Measurements from ENCODE around the gene EPN1. TPM values are rescaled to one million over a fixed set of nuclear protein-coding genes. Genes with fewer than 3 reads are reported as not detected.

The EPN1 gene
- total RNA-seq, 1 donor from 2014 or later: 155 TPM

DNA sequence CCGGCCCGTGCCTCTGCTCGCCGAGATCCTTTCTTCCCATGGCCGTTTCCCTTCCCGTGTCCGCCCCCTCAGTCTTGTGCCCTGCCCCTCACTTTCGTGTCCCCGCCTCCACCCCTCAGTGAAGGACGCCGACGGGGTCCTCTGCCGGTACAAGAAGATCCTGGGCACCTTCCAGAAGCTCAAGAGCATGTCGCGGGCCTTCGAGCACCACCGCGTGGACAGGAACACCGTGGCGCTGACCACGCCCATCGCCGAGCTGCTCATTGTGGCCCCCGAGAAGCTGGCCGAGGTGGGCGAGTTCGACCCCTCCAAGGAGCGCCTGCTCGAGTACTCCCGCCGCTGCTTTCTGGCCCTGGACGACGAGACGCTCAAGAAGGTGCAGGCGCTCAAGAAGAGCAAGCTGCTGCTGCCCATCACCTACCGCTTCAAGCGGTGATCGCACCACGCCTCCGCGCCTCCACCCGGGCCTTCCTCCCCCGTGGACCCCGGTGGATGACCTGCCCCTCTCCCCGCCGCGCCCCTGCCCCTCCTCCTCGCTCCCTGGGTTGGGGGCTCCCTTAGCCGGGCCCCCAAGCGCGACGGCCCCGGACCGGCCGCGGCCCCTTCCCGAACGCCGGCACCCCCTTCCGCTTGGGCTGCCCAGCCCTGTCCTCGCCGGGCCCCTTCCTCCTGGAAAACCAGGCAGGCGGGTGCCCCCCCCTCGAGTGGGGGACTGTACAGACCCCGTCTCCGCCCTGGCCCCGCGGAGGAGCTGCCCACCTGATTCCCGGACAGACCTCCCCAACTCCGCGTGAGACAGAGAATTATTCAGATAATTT, 22.5 kb upstream of the EPN1 start:
- Histone ChIP-seq H3K27me3 (ENCODE audit: control insufficient read depth, insufficient read depth, low read length) (no peaks in the 10 kb centered on the region), H3K4me3 (ENCODE audit: low read depth, low read length) (no peak overlapping the region), H3K36me3 (ENCODE audit: control insufficient read depth, insufficient read depth, low read length) (no peaks in the 10 kb centered on the region)
- TF ChIP-seq, protein P1, sequence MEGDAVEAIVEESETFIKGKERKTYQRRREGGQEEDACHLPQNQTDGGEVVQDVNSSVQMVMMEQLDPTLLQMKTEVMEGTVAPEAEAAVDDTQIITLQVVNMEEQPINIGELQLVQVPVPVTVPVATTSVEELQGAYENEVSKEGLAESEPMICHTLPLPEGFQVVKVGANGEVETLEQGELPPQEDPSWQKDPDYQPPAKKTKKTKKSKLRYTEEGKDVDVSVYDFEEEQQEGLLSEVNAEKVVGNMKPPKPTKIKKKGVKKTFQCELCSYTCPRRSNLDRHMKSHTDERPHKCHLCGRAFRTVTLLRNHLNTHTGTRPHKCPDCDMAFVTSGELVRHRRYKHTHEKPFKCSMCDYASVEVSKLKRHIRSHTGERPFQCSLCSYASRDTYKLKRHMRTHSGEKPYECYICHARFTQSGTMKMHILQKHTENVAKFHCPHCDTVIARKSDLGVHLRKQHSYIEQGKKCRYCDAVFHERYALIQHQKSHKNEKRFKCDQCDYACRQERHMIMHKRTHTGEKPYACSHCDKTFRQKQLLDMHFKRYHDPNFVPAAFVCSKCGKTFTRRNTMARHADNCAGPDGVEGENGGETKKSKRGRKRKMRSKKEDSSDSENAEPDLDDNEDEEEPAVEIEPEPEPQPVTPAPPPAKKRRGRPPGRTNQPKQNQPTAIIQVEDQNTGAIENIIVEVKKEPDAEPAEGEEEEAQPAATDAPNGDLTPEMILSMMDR (IDR thresholded peaks at IDR 0.05; ENCODE audit: insufficient read depth, low read length, poor library complexity, severe bottlenecking): no peak
- DNase-seq (ENCODE audit: low read depth): no peak

DNA sequence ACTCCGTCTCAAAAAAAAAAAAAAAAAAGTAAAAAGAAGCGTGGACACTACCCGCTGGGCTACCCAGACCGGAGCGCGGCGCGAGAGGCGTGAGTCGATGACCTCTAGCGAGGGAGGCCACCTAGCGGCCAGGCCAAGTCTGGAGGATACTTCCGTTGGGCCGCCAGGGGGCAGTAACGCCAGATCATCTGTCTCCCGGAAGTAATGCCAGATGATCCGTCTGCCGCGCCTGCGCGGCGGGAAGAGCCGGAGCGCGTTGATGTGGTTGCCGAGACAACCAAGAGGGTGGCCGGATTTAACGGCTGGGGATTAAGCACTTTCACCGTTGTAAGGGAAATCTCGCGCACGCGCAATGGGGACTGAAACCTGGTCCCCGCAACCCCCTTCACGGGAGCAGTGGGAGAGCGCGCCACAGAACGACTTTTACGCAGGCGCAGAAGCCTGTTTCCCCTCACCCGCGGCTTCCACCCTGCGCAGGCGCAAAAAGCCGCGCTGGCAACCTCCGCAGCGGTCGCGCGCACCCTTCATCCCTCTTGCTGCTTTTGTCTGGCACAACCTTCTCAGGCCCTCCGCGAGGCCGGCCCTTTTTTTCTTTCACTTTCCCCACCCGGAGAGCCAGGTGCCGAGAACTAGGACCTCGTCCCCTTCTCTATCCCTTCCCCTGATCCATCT, 21.2 kb upstream of the EPN1 start:
- peak; percentile 94 for DNase-seq (ENCODE audit: low read depth)
- H3K36me3 ChIP-seq (ENCODE audit: control insufficient read depth, insufficient read depth, low read length): no peaks in the 10 kb centered on the region
- TF ChIP-seq, protein P1 (IDR thresholded peaks at IDR 0.05; ENCODE audit: insufficient read depth, low read length, poor library complexity, severe bottlenecking): peak; percentile 100

DNA sequence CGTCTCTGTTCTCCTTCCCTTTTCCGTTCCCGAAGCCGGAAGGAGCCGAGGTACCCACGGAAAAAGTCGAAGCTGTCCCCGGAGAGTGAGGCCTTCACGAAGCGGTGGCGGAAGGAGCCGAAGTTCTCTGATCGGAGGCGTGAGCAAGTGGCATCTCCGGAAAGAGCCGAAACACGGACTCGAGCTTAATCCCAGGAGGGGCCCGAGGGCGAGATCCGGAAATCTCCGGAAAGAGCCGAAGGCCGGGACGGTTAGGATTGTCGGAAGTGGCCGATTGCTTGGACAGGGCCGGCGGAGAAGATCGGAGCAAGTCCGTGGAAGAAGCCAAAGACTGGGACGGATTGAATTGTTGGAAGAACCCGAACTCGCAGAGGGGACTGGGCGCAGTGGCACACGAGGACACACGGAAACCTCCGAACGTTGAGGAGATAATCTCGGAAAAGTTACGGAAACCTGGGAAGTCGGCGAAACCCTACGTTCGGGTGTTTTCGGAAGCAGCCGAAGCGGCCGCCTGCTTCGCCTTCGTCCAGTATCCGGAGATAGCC, 20.6 kb upstream of the EPN1 start:
- TF ChIP-seq, protein P1 (IDR thresholded peaks at IDR 0.05; ENCODE audit: insufficient read depth, low read length, poor library complexity, severe bottlenecking): no peak
- no peaks in the 10 kb centered on the region for H3K27me3 ChIP-seq (ENCODE audit: control insufficient read depth, insufficient read depth, low read length)
- H3K36me3 ChIP-seq (ENCODE audit: control insufficient read depth, insufficient read depth, low read length): no peaks in the 10 kb centered on the region
- DNase-seq (ENCODE audit: low read depth): peak; percentile 90
- H3K4me3 ChIP-seq (ENCODE audit: low read depth, low read length): peak overlapping the region; percentile 70

More for the DNA sequence above, 21.2 kb upstream of the EPN1 start:
- Histone ChIP-seq H3K27me3 (ENCODE audit: control insufficient read depth, insufficient read depth, low read length) (no peaks in the 10 kb centered on the region), H3K4me3 (ENCODE audit: low read depth, low read length) (peak overlapping the region; percentile 70)

DNA sequence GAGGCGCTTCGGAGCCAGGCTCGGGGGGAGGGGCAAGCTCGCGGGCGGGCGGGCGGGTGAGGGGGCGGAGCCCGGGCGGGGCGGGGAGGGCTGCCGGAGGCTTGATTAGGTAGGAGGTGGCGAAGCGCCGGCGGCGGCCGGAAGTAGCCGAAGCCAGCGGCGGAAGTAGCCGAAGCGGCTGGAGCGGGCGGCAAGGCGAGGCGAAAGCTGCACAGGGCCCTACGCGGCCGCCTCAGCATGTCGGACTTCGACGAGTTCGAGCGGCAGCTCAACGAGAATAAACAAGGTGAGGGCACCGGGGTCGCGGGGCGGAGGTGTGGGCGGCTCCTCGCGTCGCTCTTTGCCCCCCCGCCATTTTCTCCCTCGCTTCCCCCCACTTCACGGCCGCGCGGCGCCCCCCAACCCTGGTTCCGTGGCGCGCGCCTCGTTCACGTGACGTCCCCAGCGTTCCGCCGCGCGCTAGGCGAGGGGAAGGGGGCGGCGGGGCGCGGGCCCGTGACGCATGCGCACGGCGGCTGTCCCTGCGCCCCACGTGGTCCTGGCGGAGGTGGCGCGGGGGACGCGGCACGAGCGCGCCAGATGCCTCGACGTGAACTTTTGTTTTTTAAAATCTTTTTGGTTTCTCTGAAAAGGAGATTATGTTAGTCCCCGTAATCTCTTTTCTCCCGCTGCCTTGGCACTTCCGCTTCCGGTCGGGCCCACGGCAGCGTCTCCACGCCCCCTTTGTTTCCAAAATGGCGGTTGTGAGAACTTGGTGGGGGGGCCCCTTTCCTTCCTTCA, 20.0 kb upstream of the EPN1 start, which contains the start of gene U2AF2:
TSS of gene U2AF2 (plus strand) at position 168 of the 780 bp plus-strand sequence. CDS start at position 238, 70 bp downstream.
- TF ChIP-seq, protein P1 (IDR thresholded peaks at IDR 0.05; ENCODE audit: insufficient read depth, low read length, poor library complexity, severe bottlenecking): no peak
- no peaks in the 10 kb centered on the region for H3K27me3 ChIP-seq (ENCODE audit: control insufficient read depth, insufficient read depth, low read length)
- H3K4me3 ChIP-seq (ENCODE audit: low read depth, low read length): peak within 1 kb of the TSS; percentile 70
- H3K36me3 ChIP-seq (ENCODE audit: control insufficient read depth, insufficient read depth, low read length): peaks cover 2% of the 10 kb centered on the region
- DNase-seq (ENCODE audit: low read depth): no peak

DNA sequence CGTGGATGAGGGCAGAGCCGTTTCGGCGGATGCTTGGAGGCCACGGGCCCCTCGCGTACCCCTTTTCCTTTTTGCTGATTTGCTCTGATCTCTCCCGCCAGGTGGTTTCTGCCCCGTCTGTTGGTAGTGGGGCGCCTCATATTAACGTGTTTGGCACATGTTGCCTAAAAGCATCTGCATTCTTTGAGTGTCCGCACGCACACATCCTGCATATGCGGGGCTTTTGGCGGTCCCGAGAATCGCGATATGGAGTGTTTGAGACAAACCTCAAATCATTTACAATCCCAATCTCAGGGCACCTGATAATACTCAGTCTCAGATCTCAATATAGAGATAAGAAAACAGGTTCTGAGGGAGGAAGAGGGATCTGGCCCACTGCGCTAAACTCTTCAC, 19.4 kb upstream of the EPN1 start:
- H3K36me3 ChIP-seq (ENCODE audit: control insufficient read depth, insufficient read depth, low read length): peaks cover 2% of the 10 kb centered on the region
- TF ChIP-seq, protein P1 (IDR thresholded peaks at IDR 0.05; ENCODE audit: insufficient read depth, low read length, poor library complexity, severe bottlenecking): no peak
- H3K4me3 ChIP-seq (ENCODE audit: low read depth, low read length): peak overlapping the region; percentile 70
- no peaks in the 10 kb centered on the region for H3K27me3 ChIP-seq (ENCODE audit: control insufficient read depth, insufficient read depth, low read length)
- no peak for DNase-seq (ENCODE audit: low read depth)
